GM12878 (cell line): Measurements from ENCODE around the gene CD3E. TPM values are rescaled to one million over a fixed set of nuclear protein-coding genes. Genes with fewer than 3 reads are reported as not detected.

Source experiments
- ATAC-seq: fragments of 200-7000 bp; cut with Tn5 transposase; 3 replicates; pipeline ENCODE4 v1.9.1; 2020; ENCODE audit warnings: mild to moderate bottlenecking, moderate library complexity
- BruUV-seq: library from RNA; stranded (reverse); fragments of 400-500 nt; replicated peaks from 2 replicates; lab custom pipeline; 2021; lab: Mats Ljungman, UMichigan
- CTCF ChIA-PET: fragments of 300-600 bp; sonication (Branson Sonifier 250); formaldehyde crosslinking; extraction: SDS; loops from one replicate; lab custom pipeline; 2021; ENCODE audit warnings: inconsistent platforms; lab: Yijun Ruan, JAX
- POLR2A ChIA-PET: fragments of 350-600 bp; formaldehyde crosslinking; extraction: SDS; loops from one replicate; lab custom pipeline; 2021; ENCODE audit warnings: inconsistent platforms; lab: Charles Lee
- RAD21 ChIA-PET: fragments of 300-600 bp; sonication (Branson Sonifier 250); formaldehyde crosslinking; loops from one replicate; lab custom pipeline; 2023; ENCODE audit warnings: antibody characterized with exemption; ENCODE audit not compliant: unreplicated experiment; lab: Charles Lee
- SMC1A ChIA-PET: fragments of 300-600 bp; sonication (Branson Sonifier 250); formaldehyde crosslinking; loops from one replicate; lab custom pipeline; 2023; ENCODE audit not compliant: unreplicated experiment, uncharacterized antibody; lab: Charles Lee
- DNase-seq: peaks from one replicate; pipeline ENCODE4 v3.0.0-alpha.2; 2011; ENCODE audit warnings: low read depth, low spot score
- FAIRE-seq: peaks from 3 replicates; lab custom pipeline; 2011; peaks lifted over from hg19 to GRCh38; lab: Jason Lieb, UNC
- H2AFZ ChIP-seq: 2 replicates; pipeline ENCODE4 v1.6.0; 2011; ENCODE audit warnings: low read depth, low read length, control low read depth; ENCODE audit not compliant: control insufficient read depth
- H3K27ac ChIP-seq: 2 replicates; pipeline ENCODE4 v1.5.1; 2011; ENCODE audit warnings: control low read depth; ENCODE audit not compliant: control insufficient read depth, insufficient read depth
- H3K27me3 ChIP-seq, 2 experiments: replicated peaks in 1 of 2; 2 replicates each; pipeline versions ENCODE4 v1.6.0 to v1.6.1; 2011; ENCODE audit warnings: low read length in 1 of 2; ENCODE audit not compliant: control insufficient read depth in 2 of 2, insufficient read depth in 2 of 2
- H3K36me3 ChIP-seq, 2 experiments: 2 replicates each; pipeline ENCODE4 v1.5.1; 2011; ENCODE audit warnings: low read length in 1 of 2; ENCODE audit not compliant: control insufficient read depth in 2 of 2, insufficient read depth in 2 of 2
- H3K4me1 ChIP-seq: 2 replicates; pipeline ENCODE4 v1.6.1; 2011; ENCODE audit warnings: mild to moderate bottlenecking, low read length, moderate library complexity, mixed read lengths; ENCODE audit not compliant: control insufficient read depth, insufficient read depth
- H3K4me2 ChIP-seq: 2 replicates; pipeline ENCODE4 v1.6.0; 2011; ENCODE audit warnings: control low read depth; ENCODE audit not compliant: control insufficient read depth, insufficient read depth
- H3K4me3 ChIP-seq: fragments of 200-600 bp; sonication (generic); 2 replicates; pipeline ENCODE4 v1.5.1; 2016
- H3K79me2 ChIP-seq: 2 replicates; pipeline ENCODE4 v1.6.0; 2011; ENCODE audit warnings: low read length; ENCODE audit not compliant: control insufficient read depth, insufficient read depth
- H3K9ac ChIP-seq: 2 replicates; pipeline ENCODE4 v1.8.0; 2011; ENCODE audit warnings: low read length, control low read depth, mixed read lengths; ENCODE audit not compliant: control insufficient read depth, insufficient read depth
- H3K9me3 ChIP-seq: replicated peaks from 3 replicates; pipeline ENCODE4 v1.5.1; 2011; ENCODE audit warnings: mild to moderate bottlenecking, low read length; ENCODE audit not compliant: control insufficient read depth, insufficient read depth
- H4K20me1 ChIP-seq: 2 replicates; pipeline ENCODE4 v1.6.0; 2011; ENCODE audit not compliant: control insufficient read depth, insufficient read depth
- BMI1 ChIP-seq: fragments of 450-650 bp; IDR thresholded peaks from 2 replicates; pipeline ENCODE4 v1.6.1; 2016; ENCODE audit warnings: mild to moderate bottlenecking, moderate library complexity, borderline replicate concordance
- CHD2 ChIP-seq: IDR thresholded peaks from 2 replicates; pipeline ENCODE4 v1.6.1; 2011; ENCODE audit warnings: low read depth, low read length, improper control_type of control experiment, borderline replicate concordance
- EGR1 ChIP-seq, 2 experiments: IDR thresholded peaks; 1 replicate in 1 of 2; 2 replicates in 1 of 2; pipeline ENCODE4 v1.6.1; 2011 to 2012; ENCODE audit warnings: low read depth in 2 of 2, low read length in 2 of 2, borderline replicate concordance in 1 of 2, mild to moderate bottlenecking in 1 of 2, moderate library complexity in 1 of 2
- EP300 ChIP-seq, 2 experiments: fragments of 150-350 bp in 1 of 2; IDR thresholded peaks; 2 replicates each; pipeline ENCODE4 v1.6.1; 2011 to 2012; ENCODE audit warnings: low read depth in 2 of 2, low read length in 2 of 2, borderline replicate concordance in 1 of 2, improper control_type of control experiment in 1 of 2, inconsistent platforms in 1 of 2; ENCODE audit not compliant: control insufficient read depth in 1 of 2
- MEF2B ChIP-seq: fragments of 450-650 bp; IDR thresholded peaks from 2 replicates; pipeline ENCODE4 v1.6.1; 2018; ENCODE audit warnings: mild to moderate bottlenecking, moderate library complexity; ENCODE audit not compliant: partially characterized antibody, poor library complexity, severe bottlenecking
- MTA3 ChIP-seq: IDR thresholded peaks from 2 replicates; pipeline ENCODE4 v1.6.1; 2012; ENCODE audit warnings: low read length, inconsistent platforms, borderline replicate concordance
- RAD51 ChIP-seq: fragments of 450-650 bp; IDR thresholded peaks from 2 replicates; pipeline ENCODE4 v1.6.1; 2016; ENCODE audit warnings: moderate library complexity, mild to moderate bottlenecking, inconsistent platforms
- RB1 ChIP-seq: fragments of 450-650 bp; formaldehyde crosslinking; IDR thresholded peaks from 2 replicates; pipeline ENCODE4 v1.6.1; 2017; ENCODE audit warnings: mild to moderate bottlenecking, borderline replicate concordance
- SMAD1 ChIP-seq: fragments of 450-650 bp; IDR thresholded peaks from 2 replicates; pipeline ENCODE4 v1.6.1; 2018; ENCODE audit warnings: mild to moderate bottlenecking, low read depth; ENCODE audit not compliant: partially characterized antibody
- SREBF2 ChIP-seq: IDR thresholded peaks from 2 replicates; pipeline ENCODE4 v1.6.1; 2012; ENCODE audit warnings: mild to moderate bottlenecking, low read length
- TCF7 ChIP-seq: IDR thresholded peaks from 2 replicates; pipeline ENCODE4 v1.6.1; 2014; ENCODE audit warnings: antibody characterized with exemption, borderline replicate concordance
- WGBS: methylation state at CpG from one replicate; pipeline ENCODE4 v1.1.6; 2016; ENCODE audit warnings: low lambda C conversion rate; ENCODE audit not compliant: insufficient replicate concordance, insufficient coverage; ENCODE audit errors: missing lambda C conversion rate; 5-methylcytosine and 5-hydroxymethylcytosine counted together
- in situ Hi-C: fragments of 300-500 bp; cut with MboI; formaldehyde crosslinking; loops from 9 replicates; pipeline ENCODE4 v1.14.3; 2018; ENCODE audit warnings: mixed read lengths
- intact Hi-C: fragments of 100-400 bp; cut with micrococcal nuclease; formaldehyde crosslinking; loops from one replicate; pipeline ENCODE4 v1.14.2; 2022; ENCODE audit not compliant: unreplicated experiment
- polyA plus RNA-seq, 11 experiments: library from polyadenylated mRNA; depleted of rRNA in 4 of 11; unstranded in 6 of 11; stranded (reverse) in 5 of 11; fragments of >200 nt; fragmentation: Nextera tagmentation in 4 of 11; fragmentation: Illumina TruSeq in 1 of 11; extraction: Ambion mirVana in 4 of 11; extraction: Trizol in 1 of 11; gene quantifications; 1 replicate in 1 of 11; 2 replicates in 10 of 11; pipeline versions ENCODE4 v1.2.1 to v1.2.3, GENCODE V29; 2011 to 2016; ENCODE audit warnings: inconsistent platforms in 2 of 11, missing spikeins in 2 of 11, low read depth in 1 of 11
- total RNA-seq, 4 experiments: library from RNA; depleted of rRNA in 3 of 4; stranded (reverse); fragments of >200 nt in 3 of 4; fragmentation: Illumina TruSeq in 1 of 4; extraction: Trizol in 1 of 4; gene quantifications; 2 replicates each; pipeline versions ENCODE4 v1.2.1 to v1.2.3, GENCODE V29; 2013 to 2021
- TF ChIP-seq, protein P1 (sequence below): IDR thresholded peaks from 2 replicates; pipeline ENCODE4 v1.6.1; 2012; ENCODE audit warnings: mild to moderate bottlenecking, low read depth, low read length
- TF ChIP-seq, protein P2 (sequence below): fragments of 450-650 bp; formaldehyde crosslinking; IDR thresholded peaks from 2 replicates; pipeline ENCODE4 v1.4.0; 2020; ENCODE audit warnings: mild to moderate bottlenecking, moderate library complexity
- TF ChIP-seq, protein P3 (sequence below): fragments of 450-650 bp; IDR thresholded peaks from 2 replicates; pipeline ENCODE4 v1.6.1; 2014; ENCODE audit warnings: mild to moderate bottlenecking

CD3E gene
- total and polyA plus RNA-seq, 10 of the 15 experiments (the other 5 are each of a cell fraction or from before 2014, with no cell fraction given): 0.10 to 17.3 (median 3.8) TPM

DNA sequence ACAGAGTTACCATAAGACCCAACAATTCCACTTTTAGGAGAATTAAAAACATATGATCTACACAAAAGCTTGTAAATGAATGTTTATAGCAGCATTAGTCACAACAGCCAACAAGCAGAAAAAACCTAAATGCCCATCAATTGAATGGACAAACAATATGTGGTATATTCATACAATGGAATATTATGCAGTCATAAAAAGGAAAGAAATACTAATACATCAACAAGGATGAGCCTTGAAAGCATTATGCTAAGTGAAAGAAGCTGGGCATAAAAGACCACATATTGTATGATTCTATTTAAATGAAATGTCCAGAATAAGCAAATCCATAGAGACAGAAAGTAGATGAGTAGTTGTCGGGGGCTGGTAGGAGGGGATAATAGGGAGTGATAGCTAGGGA, 45.4 kb upstream of the CD3E start:
- Histone ChIP-seq H4K20me1 (no peaks in the 10 kb centered on the region), H3K79me2 (no peaks in the 10 kb centered on the region), H3K9ac (no peak overlapping the region), H2AFZ (no peak overlapping the region), H3K27me3 (peaks cover 0 to 6% of the 10 kb centered on the region in 2 experiments; a peak in 1 of 4 replicates), H3K4me2 (no peak overlapping the region), H3K4me1 (peaks cover 8% of the 10 kb centered on the region), H3K36me3 (no peaks in the 10 kb centered on the region), H3K4me3 (no peak overlapping the region), H3K27ac (no peak overlapping the region), H3K9me3 (no peaks in the 10 kb centered on the region; the same call in 1 of the 3 replicates)
- ChIA-PET CTCF (interaction anchor here (0.6 to 6.4 kb wide), 12 partner anchors 9 to 313 kb away, joined by 3 to 39 read pairs (median 4); partner anchors contain the start of genes ARCN1 and JAML), RAD21 (interaction anchor here (1.6 to 3.2 kb wide), 2 partner anchors 43 to 60 kb away, joined by 3 to 16 read pairs; no protein-coding TSS in a partner anchor), POLR2A (no interaction called here), SMC1A (interaction anchor here (0.7 to 10.2 kb wide), 9 partner anchors 9 to 61 kb away, joined by 3 to 56 read pairs (median 5); no protein-coding TSS in a partner anchor)
- ATAC-seq (no peak), DNase-seq (no peak), FAIRE-seq (no peak)
- TF ChIP-seq EGR1 (IDR thresholded peaks at IDR 0.05; ENCODE audit: borderline replicate concordance in 1 of 2, low read depth in 2 of 2, low read length in 2 of 2) (no peak), RB1 (no peak), CHD2 (no peak), MEF2B (no peak), TCF7 (no peak), MTA3 (no peak), EP300 (IDR thresholded peaks at IDR 0.05; ENCODE audit: borderline replicate concordance in 1 of 2, control insufficient read depth in 1 of 2, low read depth in 2 of 2, low read length in 2 of 2) (no peak), RAD51 (no peak), SMAD1 (no peak), BMI1 (no peak), SREBF2 (no peak)
- TF ChIP-seq, protein P1, sequence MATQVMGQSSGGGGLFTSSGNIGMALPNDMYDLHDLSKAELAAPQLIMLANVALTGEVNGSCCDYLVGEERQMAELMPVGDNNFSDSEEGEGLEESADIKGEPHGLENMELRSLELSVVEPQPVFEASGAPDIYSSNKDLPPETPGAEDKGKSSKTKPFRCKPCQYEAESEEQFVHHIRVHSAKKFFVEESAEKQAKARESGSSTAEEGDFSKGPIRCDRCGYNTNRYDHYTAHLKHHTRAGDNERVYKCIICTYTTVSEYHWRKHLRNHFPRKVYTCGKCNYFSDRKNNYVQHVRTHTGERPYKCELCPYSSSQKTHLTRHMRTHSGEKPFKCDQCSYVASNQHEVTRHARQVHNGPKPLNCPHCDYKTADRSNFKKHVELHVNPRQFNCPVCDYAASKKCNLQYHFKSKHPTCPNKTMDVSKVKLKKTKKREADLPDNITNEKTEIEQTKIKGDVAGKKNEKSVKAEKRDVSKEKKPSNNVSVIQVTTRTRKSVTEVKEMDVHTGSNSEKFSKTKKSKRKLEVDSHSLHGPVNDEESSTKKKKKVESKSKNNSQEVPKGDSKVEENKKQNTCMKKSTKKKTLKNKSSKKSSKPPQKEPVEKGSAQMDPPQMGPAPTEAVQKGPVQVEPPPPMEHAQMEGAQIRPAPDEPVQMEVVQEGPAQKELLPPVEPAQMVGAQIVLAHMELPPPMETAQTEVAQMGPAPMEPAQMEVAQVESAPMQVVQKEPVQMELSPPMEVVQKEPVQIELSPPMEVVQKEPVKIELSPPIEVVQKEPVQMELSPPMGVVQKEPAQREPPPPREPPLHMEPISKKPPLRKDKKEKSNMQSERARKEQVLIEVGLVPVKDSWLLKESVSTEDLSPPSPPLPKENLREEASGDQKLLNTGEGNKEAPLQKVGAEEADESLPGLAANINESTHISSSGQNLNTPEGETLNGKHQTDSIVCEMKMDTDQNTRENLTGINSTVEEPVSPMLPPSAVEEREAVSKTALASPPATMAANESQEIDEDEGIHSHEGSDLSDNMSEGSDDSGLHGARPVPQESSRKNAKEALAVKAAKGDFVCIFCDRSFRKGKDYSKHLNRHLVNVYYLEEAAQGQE: no peak
- TF ChIP-seq, protein P2, sequence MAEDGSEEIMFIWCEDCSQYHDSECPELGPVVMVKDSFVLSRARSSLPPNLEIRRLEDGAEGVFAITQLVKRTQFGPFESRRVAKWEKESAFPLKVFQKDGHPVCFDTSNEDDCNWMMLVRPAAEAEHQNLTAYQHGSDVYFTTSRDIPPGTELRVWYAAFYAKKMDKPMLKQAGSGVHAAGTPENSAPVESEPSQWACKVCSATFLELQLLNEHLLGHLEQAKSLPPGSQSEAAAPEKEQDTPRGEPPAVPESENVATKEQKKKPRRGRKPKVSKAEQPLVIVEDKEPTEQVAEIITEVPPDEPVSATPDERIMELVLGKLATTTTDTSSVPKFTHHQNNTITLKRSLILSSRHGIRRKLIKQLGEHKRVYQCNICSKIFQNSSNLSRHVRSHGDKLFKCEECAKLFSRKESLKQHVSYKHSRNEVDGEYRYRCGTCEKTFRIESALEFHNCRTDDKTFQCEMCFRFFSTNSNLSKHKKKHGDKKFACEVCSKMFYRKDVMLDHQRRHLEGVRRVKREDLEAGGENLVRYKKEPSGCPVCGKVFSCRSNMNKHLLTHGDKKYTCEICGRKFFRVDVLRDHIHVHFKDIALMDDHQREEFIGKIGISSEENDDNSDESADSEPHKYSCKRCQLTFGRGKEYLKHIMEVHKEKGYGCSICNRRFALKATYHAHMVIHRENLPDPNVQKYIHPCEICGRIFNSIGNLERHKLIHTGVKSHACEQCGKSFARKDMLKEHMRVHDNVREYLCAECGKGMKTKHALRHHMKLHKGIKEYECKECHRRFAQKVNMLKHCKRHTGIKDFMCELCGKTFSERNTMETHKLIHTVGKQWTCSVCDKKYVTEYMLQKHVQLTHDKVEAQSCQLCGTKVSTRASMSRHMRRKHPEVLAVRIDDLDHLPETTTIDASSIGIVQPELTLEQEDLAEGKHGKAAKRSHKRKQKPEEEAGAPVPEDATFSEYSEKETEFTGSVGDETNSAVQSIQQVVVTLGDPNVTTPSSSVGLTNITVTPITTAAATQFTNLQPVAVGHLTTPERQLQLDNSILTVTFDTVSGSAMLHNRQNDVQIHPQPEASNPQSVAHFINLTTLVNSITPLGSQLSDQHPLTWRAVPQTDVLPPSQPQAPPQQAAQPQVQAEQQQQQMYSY (CRISPR knock-in tag): no peak
- TF ChIP-seq, protein P3, sequence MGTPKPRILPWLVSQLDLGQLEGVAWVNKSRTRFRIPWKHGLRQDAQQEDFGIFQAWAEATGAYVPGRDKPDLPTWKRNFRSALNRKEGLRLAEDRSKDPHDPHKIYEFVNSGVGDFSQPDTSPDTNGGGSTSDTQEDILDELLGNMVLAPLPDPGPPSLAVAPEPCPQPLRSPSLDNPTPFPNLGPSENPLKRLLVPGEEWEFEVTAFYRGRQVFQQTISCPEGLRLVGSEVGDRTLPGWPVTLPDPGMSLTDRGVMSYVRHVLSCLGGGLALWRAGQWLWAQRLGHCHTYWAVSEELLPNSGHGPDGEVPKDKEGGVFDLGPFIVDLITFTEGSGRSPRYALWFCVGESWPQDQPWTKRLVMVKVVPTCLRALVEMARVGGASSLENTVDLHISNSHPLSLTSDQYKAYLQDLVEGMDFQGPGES: no peak
- intact Hi-C loops (no loop called here), in situ Hi-C loops (no loop called here)
- 94% methylated on average over 1 of the region's 1 CpG for WGBS
- BruUV-seq: no TSS peak
